ENCODE results near the gene ZFAND3. TPM values are rescaled to one million over a fixed set of nuclear protein-coding genes. Genes with fewer than 3 reads are reported as not detected.

The ZFAND3 gene
- total and polyA plus RNA-seq, 10 of the 15 experiments (the other 5 are each of a cell fraction or from before 2014, with no cell fraction given), result 0.90 to 34.4 (median 16.3) TPM

GRCh38 chr6:37845930-37846329 is 26.4 kb downstream of the ZFAND3 start:
- BruUV-seq (replicated peaks), result TSS peak; percentile 20
- ATAC-seq, result no peak
- in situ Hi-C loops (cut with MboI) (no loop called here), intact Hi-C loops (cut with micrococcal nuclease; ENCODE audit: unreplicated experiment) (no loop called here)
- ChIA-PET POLR2A (interaction anchor here (0.6 to 1.3 kb wide), 4 partner anchors 13 to 77 kb away, joined by 3 to 11 read pairs (median 6); no protein-coding TSS in a partner anchor), RAD21 (ENCODE audit: unreplicated experiment) (interaction anchor here (0.7 to 1.4 kb wide), 4 partner anchors 9 to 71 kb away, joined by 3 to 5 read pairs (median 5); no protein-coding TSS in a partner anchor), SMC1A (ENCODE audit: uncharacterized antibody, unreplicated experiment) (interaction anchor here (0.9 to 5.0 kb wide), 10 partner anchors 9 to 187 kb away, joined by 3 to 28 read pairs (median 4); no protein-coding TSS in a partner anchor), CTCF (interaction anchor here (1.0 to 2.7 kb wide), 6 partner anchors 12 to 23 kb away, joined by 3 to 21 read pairs (median 4); no protein-coding TSS in a partner anchor)
- Histone ChIP-seq H3K4me2 (ENCODE audit: control insufficient read depth, insufficient read depth) (no peak overlapping the region), H3K9ac (ENCODE audit: control insufficient read depth, insufficient read depth, low read length) (no peak overlapping the region), H3K4me1 (ENCODE audit: control insufficient read depth, insufficient read depth, low read length) (peaks cover 6% of the 10 kb centered on the region), H4K20me1 (ENCODE audit: control insufficient read depth, insufficient read depth) (no peaks in the 10 kb centered on the region), H3K4me3 (no peak overlapping the region), H2AFZ (ENCODE audit: control insufficient read depth, low read depth, low read length) (no peak overlapping the region), H3K79me2 (ENCODE audit: control insufficient read depth, insufficient read depth, low read length) (peaks cover 65% of the 10 kb centered on the region), H3K9me3 (replicated peaks; ENCODE audit: control insufficient read depth, insufficient read depth, low read length) (no peaks in the 10 kb centered on the region), H3K36me3 (ENCODE audit: control insufficient read depth in 2 of 2, insufficient read depth in 2 of 2, low read length in 1 of 2) (peaks cover 0 to 9% of the 10 kb centered on the region in 2 experiments; a peak in 2 of 4 replicates), H3K27ac (ENCODE audit: control insufficient read depth, insufficient read depth) (no peak overlapping the region), H3K27me3 (replicated peaks in 1 of 2; ENCODE audit: control insufficient read depth in 2 of 2, insufficient read depth in 2 of 2, low read length in 1 of 2) (no peaks in the 10 kb centered on the region)
- FAIRE-seq, result no peak
- DNase-seq (ENCODE audit: low read depth, low spot score), result no peak
- no peak for TF ChIP-seq PRDM15 (CRISPR knock-in tag; IDR thresholded peaks at IDR 0.05)
- no peak for TF ChIP-seq CUX1 (IDR thresholded peaks at IDR 0.05; ENCODE audit: insufficient replicate concordance, low read depth, low read length)
- no peak for TF ChIP-seq ZNF274 (IDR thresholded peaks at IDR 0.05; ENCODE audit: insufficient read depth, insufficient read length)
- TF ChIP-seq MAX (IDR thresholded peaks at IDR 0.05; ENCODE audit: low read depth, low read length), result no peak
- TF ChIP-seq USF1 (IDR thresholded peaks at IDR 0.05; ENCODE audit: borderline replicate concordance, extremely low read length, insufficient read depth, low read depth, low read length), result no peak
- no peak for TF ChIP-seq ATF3 (IDR thresholded peaks at IDR 0.05; ENCODE audit: borderline replicate concordance, extremely low read depth, low read depth, low read length)
- no peak for TF ChIP-seq MLLT1 (IDR thresholded peaks at IDR 0.05)
- TF ChIP-seq CREB1 (IDR thresholded peaks at IDR 0.05; ENCODE audit: low read depth), result no peak
- no peak for TF ChIP-seq RBBP5 (conservative IDR thresholded peaks at IDR 0.05)
- no peak for TF ChIP-seq JUNB (IDR thresholded peaks at IDR 0.05)
